ENCODE data around the gene RDM1.

GRCh38 chr17:35972535-35972934, 42.0 kb upstream of the RDM1 start:
- TF ChIP-seq CTCF (IDR thresholded peaks at IDR 0.05; ENCODE audit: insufficient read depth, low read length) (no peak), POLR2AphosphoS5 (IDR thresholded peaks at IDR 0.05; ENCODE audit: low read depth) (no peak), GABPA (IDR thresholded peaks at IDR 0.05; ENCODE audit: low read depth) (no peak), SPI1 (IDR thresholded peaks at IDR 0.05; ENCODE audit: borderline replicate concordance, low read depth) (no peak)
- TF ChIP-seq, protein P1, sequence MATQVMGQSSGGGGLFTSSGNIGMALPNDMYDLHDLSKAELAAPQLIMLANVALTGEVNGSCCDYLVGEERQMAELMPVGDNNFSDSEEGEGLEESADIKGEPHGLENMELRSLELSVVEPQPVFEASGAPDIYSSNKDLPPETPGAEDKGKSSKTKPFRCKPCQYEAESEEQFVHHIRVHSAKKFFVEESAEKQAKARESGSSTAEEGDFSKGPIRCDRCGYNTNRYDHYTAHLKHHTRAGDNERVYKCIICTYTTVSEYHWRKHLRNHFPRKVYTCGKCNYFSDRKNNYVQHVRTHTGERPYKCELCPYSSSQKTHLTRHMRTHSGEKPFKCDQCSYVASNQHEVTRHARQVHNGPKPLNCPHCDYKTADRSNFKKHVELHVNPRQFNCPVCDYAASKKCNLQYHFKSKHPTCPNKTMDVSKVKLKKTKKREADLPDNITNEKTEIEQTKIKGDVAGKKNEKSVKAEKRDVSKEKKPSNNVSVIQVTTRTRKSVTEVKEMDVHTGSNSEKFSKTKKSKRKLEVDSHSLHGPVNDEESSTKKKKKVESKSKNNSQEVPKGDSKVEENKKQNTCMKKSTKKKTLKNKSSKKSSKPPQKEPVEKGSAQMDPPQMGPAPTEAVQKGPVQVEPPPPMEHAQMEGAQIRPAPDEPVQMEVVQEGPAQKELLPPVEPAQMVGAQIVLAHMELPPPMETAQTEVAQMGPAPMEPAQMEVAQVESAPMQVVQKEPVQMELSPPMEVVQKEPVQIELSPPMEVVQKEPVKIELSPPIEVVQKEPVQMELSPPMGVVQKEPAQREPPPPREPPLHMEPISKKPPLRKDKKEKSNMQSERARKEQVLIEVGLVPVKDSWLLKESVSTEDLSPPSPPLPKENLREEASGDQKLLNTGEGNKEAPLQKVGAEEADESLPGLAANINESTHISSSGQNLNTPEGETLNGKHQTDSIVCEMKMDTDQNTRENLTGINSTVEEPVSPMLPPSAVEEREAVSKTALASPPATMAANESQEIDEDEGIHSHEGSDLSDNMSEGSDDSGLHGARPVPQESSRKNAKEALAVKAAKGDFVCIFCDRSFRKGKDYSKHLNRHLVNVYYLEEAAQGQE (IDR thresholded peaks at IDR 0.05; ENCODE audit: insufficient replicate concordance, low read depth): no peak
